ENCODE data around the gene OTUD3.
"Not testable (repeated sequence)": the region's sequence is repeated elsewhere in the genome, so short reads cannot be mapped to it uniquely, and the experiment has no call there.

OTUD3 gene

GRCh38 chr1:19882111-19883071, at the start of gene OTUD3:
OTUD3 (plus strand) TSS chr1:19882395; CDS start chr1:19882514, 119 bp downstream.
- peak; percentile 98 for DNase-seq

GRCh38 chr1:19835578-19835977, 46.6 kb upstream of the OTUD3 start:
- DNase-seq: no peak

- no peak for DNase-seq
Observed at GRCh38 chr1:19837866-19838265, 44.3 kb upstream of the OTUD3 start.

- no peak for DNase-seq
Observed at GRCh38 chr1:19840228-19840627, 42.0 kb upstream of the OTUD3 start.

GRCh38 chr1:19844731-19845495, 37.3 kb upstream of the OTUD3 start:
- DNase-seq: no peak

GRCh38 chr1:19845555-19845954, 36.6 kb upstream of the OTUD3 start:
- DNase-seq: no peak

GRCh38 chr1:19846338-19846737, 35.9 kb upstream of the OTUD3 start:
- DNase-seq: no peak

- DNase-seq: not testable (repeated sequence)
Observed at GRCh38 chr1:19847334-19847733, 34.9 kb upstream of the OTUD3 start.

GRCh38 chr1:19849307-19849706, 32.9 kb upstream of the OTUD3 start:
- not testable (repeated sequence) for DNase-seq

- no peak for DNase-seq
Observed at GRCh38 chr1:19850214-19850613, 32.0 kb upstream of the OTUD3 start.

- no peak for DNase-seq
Observed at GRCh38 chr1:19852036-19852435, 30.2 kb upstream of the OTUD3 start.

- no peak for DNase-seq
Observed at GRCh38 chr1:19854866-19855265, 27.3 kb upstream of the OTUD3 start.

- no peak for DNase-seq
Observed at GRCh38 chr1:19858893-19859292, 23.3 kb upstream of the OTUD3 start.

- no peak for DNase-seq
Observed at GRCh38 chr1:19859876-19860275, 22.3 kb upstream of the OTUD3 start.

- no peak for DNase-seq
Observed at GRCh38 chr1:19860418-19860817, 21.8 kb upstream of the OTUD3 start.

GRCh38 chr1:19861034-19861433, 21.2 kb upstream of the OTUD3 start:
- DNase-seq: no peak

- no peak for DNase-seq
Observed at GRCh38 chr1:19861842-19862530, 20.2 kb upstream of the OTUD3 start.

GRCh38 chr1:19862944-19863343, 19.3 kb upstream of the OTUD3 start:
- no peak for DNase-seq

- no peak for DNase-seq
Observed at GRCh38 chr1:19864570-19865160, 17.5 kb upstream of the OTUD3 start.

- DNase-seq: no peak
Observed at GRCh38 chr1:19866029-19866428, 16.2 kb upstream of the OTUD3 start.

GRCh38 chr1:19866758-19867157, 15.4 kb upstream of the OTUD3 start:
- DNase-seq: no peak

- not testable (repeated sequence) for DNase-seq
Observed at GRCh38 chr1:19868575-19868974, 13.6 kb upstream of the OTUD3 start.

GRCh38 chr1:19869453-19869852, 12.7 kb upstream of the OTUD3 start:
- not testable (repeated sequence) for DNase-seq
